KMS-11 (cell line): ENCODE data around the gene REEP5.

Experiments
- H2AFZ ChIP-seq: fragments of 200-600 bp; sonication (generic); 2 replicates; pipeline ENCODE4 v1.6.1; 2016; ENCODE audit warnings: antibody characterized with exemption, mixed run types, low read depth
- H3K27ac ChIP-seq: fragments of 200-600 bp; sonication (generic); 2 replicates; pipeline ENCODE4 v1.6.1; 2016; ENCODE audit warnings: mild to moderate bottlenecking, mixed run types
- H3K27me3 ChIP-seq: fragments of 200-600 bp; sonication (generic); 2 replicates; pipeline ENCODE4 v1.6.1; 2017; ENCODE audit warnings: mild to moderate bottlenecking, low read depth, mixed run types, moderate library complexity; ENCODE audit not compliant: insufficient read depth
- H3K36me3 ChIP-seq: fragments of 200-600 bp; sonication (generic); 2 replicates; pipeline ENCODE4 v1.6.1; 2017; ENCODE audit warnings: mild to moderate bottlenecking, mixed run types; ENCODE audit not compliant: insufficient read depth
- H3K4me1 ChIP-seq: fragments of 200-600 bp; sonication (generic); 2 replicates; pipeline ENCODE4 v1.6.1; 2016; ENCODE audit warnings: mild to moderate bottlenecking, low read depth, mixed run types; ENCODE audit not compliant: poor library complexity, severe bottlenecking
- H3K4me2 ChIP-seq: fragments of 200-600 bp; sonication (generic); 2 replicates; pipeline ENCODE4 v1.7.0; 2016; ENCODE audit warnings: mild to moderate bottlenecking, mixed run types
- H3K4me3 ChIP-seq: fragments of 200-600 bp; sonication (generic); IDR thresholded peaks from 2 replicates; pipeline ENCODE4 v1.6.1; 2017; ENCODE audit warnings: low read depth, low read length, mixed read lengths; ENCODE audit not compliant: insufficient read depth
- H3K79me2 ChIP-seq: fragments of 200-600 bp; sonication (generic); 2 replicates; pipeline ENCODE4 v1.6.1; 2016; ENCODE audit warnings: low read depth, mixed run types; ENCODE audit not compliant: insufficient read depth
- H3K9ac ChIP-seq: fragments of 200-600 bp; sonication (generic); 2 replicates; pipeline ENCODE4 v1.6.1; 2016; ENCODE audit warnings: mild to moderate bottlenecking, mixed run types
- H4K20me1 ChIP-seq: fragments of 200-600 bp; sonication (generic); 2 replicates; pipeline ENCODE4 v1.6.1; 2016; ENCODE audit warnings: mild to moderate bottlenecking, mixed run types; ENCODE audit not compliant: insufficient read depth
- CTCF ChIP-seq: fragments of 200-600 bp; sonication (generic); conservative IDR thresholded peaks from 2 replicates; pipeline ENCODE4 v1.6.1; 2017; ENCODE audit warnings: low read depth, mild to moderate bottlenecking, antibody characterized with exemption, low read length, moderate library complexity, mixed read lengths

Gene REEP5

DNA sequence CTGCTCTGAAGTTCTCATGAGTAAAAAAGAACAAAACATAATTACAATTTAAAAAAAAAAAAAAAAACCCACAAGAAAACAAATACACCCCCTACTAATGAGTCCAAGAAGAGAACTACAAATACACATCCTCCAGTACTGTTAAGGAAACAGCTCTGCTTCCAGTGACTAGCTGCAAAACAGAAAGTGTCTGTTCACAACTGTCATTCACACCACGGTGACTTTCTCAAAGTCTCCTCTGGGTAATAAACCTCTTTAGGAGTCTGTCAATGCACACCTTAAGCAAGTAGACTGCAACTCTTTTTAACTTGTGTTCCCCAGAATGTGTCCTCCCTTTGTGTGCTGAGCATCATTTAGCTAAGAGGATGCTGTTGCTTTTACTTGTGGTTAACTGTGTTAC lies 6.2 kb downstream of the REEP5 start:
- Histone ChIP-seq H3K27me3 (no peaks in the 10 kb centered on the region), H3K9ac (no peak overlapping the region), H2AFZ (no peak overlapping the region), H3K4me1 (peaks cover 9% of the 10 kb centered on the region), H4K20me1 (no peaks in the 10 kb centered on the region), H3K79me2 (peaks cover 9% of the 10 kb centered on the region; the same call in 1 of the 2 replicates), H3K4me3 (no peak overlapping the region), H3K36me3 (no peaks in the 10 kb centered on the region), H3K27ac (no peak overlapping the region), H3K4me2 (no peak overlapping the region)
- no peak for TF ChIP-seq CTCF

GRCh38 chr5:112914584-112914983 lies 7.4 kb downstream of the REEP5 start:
- Histone ChIP-seq H3K27ac (no peak overlapping the region), H3K4me3 (no peak overlapping the region), H3K36me3 (no peaks in the 10 kb centered on the region), H3K79me2 (no peaks in the 10 kb centered on the region), H3K27me3 (no peaks in the 10 kb centered on the region), H4K20me1 (no peaks in the 10 kb centered on the region), H3K4me1 (no peaks in the 10 kb centered on the region), H2AFZ (no peak overlapping the region), H3K4me2 (no peak overlapping the region), H3K9ac (no peak overlapping the region)
- TF ChIP-seq CTCF = no peak

DNA sequence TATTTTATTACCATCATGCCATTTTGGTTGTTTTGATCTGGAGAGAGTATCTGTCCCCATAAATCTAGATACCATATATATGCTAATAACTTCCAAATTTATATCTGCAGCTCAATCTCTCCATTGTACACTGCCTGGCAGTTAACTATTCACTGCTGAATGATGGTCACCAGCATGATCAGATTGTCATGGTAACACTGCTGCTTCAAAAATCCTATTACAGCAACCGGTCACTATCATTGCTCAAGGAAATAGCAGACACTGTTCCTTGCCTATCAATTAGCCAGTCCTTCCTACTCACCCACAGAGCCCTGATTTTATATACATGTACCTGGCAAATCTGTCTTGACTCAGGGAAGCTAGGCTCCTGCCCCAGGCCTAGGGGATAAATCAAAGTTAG lies 11.5 kb downstream of the REEP5 start:
- Histone ChIP-seq H3K4me2 (no peak overlapping the region), H3K27me3 (no peaks in the 10 kb centered on the region), H4K20me1 (no peaks in the 10 kb centered on the region), H3K79me2 (no peaks in the 10 kb centered on the region), H3K4me1 (no peaks in the 10 kb centered on the region), H3K9ac (no peak overlapping the region), H2AFZ (no peak overlapping the region), H3K27ac (no peak overlapping the region), H3K36me3 (no peaks in the 10 kb centered on the region), H3K4me3 (no peak overlapping the region)
- TF ChIP-seq CTCF = no peak

DNA sequence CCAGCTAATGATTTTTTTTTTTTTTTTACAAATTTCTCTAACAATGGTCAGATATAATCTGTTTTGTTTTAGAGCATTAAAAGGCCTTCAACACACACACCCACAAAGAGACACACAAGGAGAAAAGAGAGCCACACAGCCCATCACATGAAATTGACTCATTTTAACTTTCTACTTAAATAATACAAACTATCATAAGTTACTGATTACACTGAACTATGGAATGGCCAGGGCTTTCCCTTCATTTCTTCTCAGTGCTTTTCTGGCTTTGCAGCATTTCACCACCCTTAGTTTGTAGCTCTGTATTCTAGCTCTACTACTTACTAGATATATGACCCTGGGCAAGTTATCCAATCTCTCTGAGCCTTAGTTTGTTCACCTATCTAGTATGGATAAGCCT lies 13.2 kb downstream of the REEP5 start:
- no peaks in the 10 kb centered on the region for H3K4me1 ChIP-seq
- no peaks in the 10 kb centered on the region for H3K36me3 ChIP-seq
- H3K27ac ChIP-seq = no peak overlapping the region
- H3K79me2 ChIP-seq = no peaks in the 10 kb centered on the region
- no peak overlapping the region for H2AFZ ChIP-seq
- TF ChIP-seq CTCF = no peak
- H3K27me3 ChIP-seq = no peaks in the 10 kb centered on the region
- no peak overlapping the region for H3K4me2 ChIP-seq
- H4K20me1 ChIP-seq = no peaks in the 10 kb centered on the region
- H3K9ac ChIP-seq = no peak overlapping the region
- no peak overlapping the region for H3K4me3 ChIP-seq
